Measurements from ENCODE around the gene MUTYH. TPM values are rescaled to one million over a fixed set of nuclear protein-coding genes. Genes with fewer than 3 reads are reported as not detected.

Gene MUTYH
- total RNA-seq, 2 experiments from 2014 or later = 52.6 to 70.1 TPM

- H3K4me2 ChIP-seq (ENCODE audit: low read length) = 0 out of 2 replicates have a peak overlapping the region, but pooled peaks have one; percentile 73
- peaks cover 42% of the 10 kb centered on the region for H3K36me3 ChIP-seq (ENCODE audit: insufficient read depth, low read length)
- CTCF ChIA-PET (ENCODE audit: unreplicated experiment) = no interaction called here
- H3K4me1 ChIP-seq (ENCODE audit: insufficient read depth, low read length, poor library complexity, severe bottlenecking) = peaks cover 39% of the 10 kb centered on the region
- H4K20me1 ChIP-seq (ENCODE audit: insufficient read depth, low read length) = no peaks in the 10 kb centered on the region
- H2AFZ ChIP-seq (ENCODE audit: low read length) = no peak overlapping the region
- no peak overlapping the region for H3K4me3 ChIP-seq (ENCODE audit: low read depth, low read length, poor library complexity, severe bottlenecking)
- no peak for TF ChIP-seq EZH2phosphoT487 (IDR thresholded peaks at IDR 0.05; ENCODE audit: borderline replicate concordance, low read depth, low read length)
- TF ChIP-seq, protein P1, sequence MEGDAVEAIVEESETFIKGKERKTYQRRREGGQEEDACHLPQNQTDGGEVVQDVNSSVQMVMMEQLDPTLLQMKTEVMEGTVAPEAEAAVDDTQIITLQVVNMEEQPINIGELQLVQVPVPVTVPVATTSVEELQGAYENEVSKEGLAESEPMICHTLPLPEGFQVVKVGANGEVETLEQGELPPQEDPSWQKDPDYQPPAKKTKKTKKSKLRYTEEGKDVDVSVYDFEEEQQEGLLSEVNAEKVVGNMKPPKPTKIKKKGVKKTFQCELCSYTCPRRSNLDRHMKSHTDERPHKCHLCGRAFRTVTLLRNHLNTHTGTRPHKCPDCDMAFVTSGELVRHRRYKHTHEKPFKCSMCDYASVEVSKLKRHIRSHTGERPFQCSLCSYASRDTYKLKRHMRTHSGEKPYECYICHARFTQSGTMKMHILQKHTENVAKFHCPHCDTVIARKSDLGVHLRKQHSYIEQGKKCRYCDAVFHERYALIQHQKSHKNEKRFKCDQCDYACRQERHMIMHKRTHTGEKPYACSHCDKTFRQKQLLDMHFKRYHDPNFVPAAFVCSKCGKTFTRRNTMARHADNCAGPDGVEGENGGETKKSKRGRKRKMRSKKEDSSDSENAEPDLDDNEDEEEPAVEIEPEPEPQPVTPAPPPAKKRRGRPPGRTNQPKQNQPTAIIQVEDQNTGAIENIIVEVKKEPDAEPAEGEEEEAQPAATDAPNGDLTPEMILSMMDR (conservative IDR thresholded peaks at IDR 0.05; ENCODE audit: low read length) = no peak
- H3K79me2 ChIP-seq (ENCODE audit: insufficient read depth, low read depth, low read length) = peaks cover 34% of the 10 kb centered on the region
- BruUV-seq (replicated peaks) = no TSS peak
- H3K9me3 ChIP-seq (ENCODE audit: low read length) = no peaks in the 10 kb centered on the region; the same call in 1 of the 2 replicates
- POLR2A ChIA-PET = interaction anchor here (0.5 to 1.0 kb wide), 4 partner anchors 12 to 180 kb away, joined by 3 to 8 read pairs (median 5); no protein-coding TSS in a partner anchor
- DNase-seq (ENCODE audit: low spot score) = no peak
- H3K27ac ChIP-seq (ENCODE audit: low read depth, low read length, poor library complexity, severe bottlenecking) = no peak overlapping the region
- intact Hi-C loops (cut with micrococcal nuclease; ENCODE audit: unreplicated experiment) = no loop called here
- H3K9me2 ChIP-seq (ENCODE audit: insufficient read depth, low read length) = no peaks in the 10 kb centered on the region
Measured at GRCh38 chr1:45337630-45338325, 2.5 kb downstream of the MUTYH start.

DNA sequence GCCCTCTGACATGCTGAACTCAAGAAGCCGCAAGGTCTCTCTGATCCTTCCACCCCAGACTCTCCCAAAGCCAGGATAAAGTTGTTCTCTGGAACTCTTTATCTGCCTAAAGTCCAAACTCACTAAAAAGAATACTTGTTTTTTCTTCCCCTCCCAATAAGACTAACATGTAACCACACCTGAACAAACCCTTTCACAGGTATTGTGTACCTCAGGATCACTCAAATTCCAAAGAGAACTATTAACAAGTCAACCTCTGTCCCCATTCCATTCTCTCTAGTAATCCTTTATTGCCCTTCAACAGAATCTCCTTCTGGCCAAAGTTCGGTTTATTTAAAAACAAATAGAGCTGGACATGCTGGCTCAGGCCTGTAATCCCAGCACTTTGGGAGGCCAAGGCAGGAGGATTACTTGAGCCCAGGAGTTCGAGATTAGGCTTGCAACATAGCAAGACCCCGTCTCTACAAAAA, 4.3 kb downstream of the MUTYH start:
- H3K4me3 ChIP-seq (ENCODE audit: low read depth, low read length, poor library complexity, severe bottlenecking) = no peak overlapping the region
- H3K9me2 ChIP-seq (ENCODE audit: insufficient read depth, low read length) = no peaks in the 10 kb centered on the region
- BruUV-seq (replicated peaks) = no TSS peak
- no peaks in the 10 kb centered on the region for H4K20me1 ChIP-seq (ENCODE audit: insufficient read depth, low read length)
- ChIA-PET POLR2A (interaction anchor here (0.8 to 1.4 kb wide), 2 partner anchors 8 to 10 kb away, joined by 3 to 4 read pairs; partner anchors contain the start of gene HPDL), CTCF (ENCODE audit: unreplicated experiment) (no interaction called here)
- no peak for DNase-seq (ENCODE audit: low spot score)
- H3K4me1 ChIP-seq (ENCODE audit: insufficient read depth, low read length, poor library complexity, severe bottlenecking) = peaks cover 25% of the 10 kb centered on the region
- H3K36me3 ChIP-seq (ENCODE audit: insufficient read depth, low read length) = peaks cover 30% of the 10 kb centered on the region
- no peak for TF ChIP-seq EZH2phosphoT487 (IDR thresholded peaks at IDR 0.05; ENCODE audit: borderline replicate concordance, low read depth, low read length)
- TF ChIP-seq, protein P1 (conservative IDR thresholded peaks at IDR 0.05; ENCODE audit: low read length) = no peak
- intact Hi-C loops (cut with micrococcal nuclease; ENCODE audit: unreplicated experiment) = no loop called here
- no peak overlapping the region for H3K27ac ChIP-seq (ENCODE audit: low read depth, low read length, poor library complexity, severe bottlenecking)
- H2AFZ ChIP-seq (ENCODE audit: low read length) = no peak overlapping the region
- H3K79me2 ChIP-seq (ENCODE audit: insufficient read depth, low read depth, low read length) = peaks cover 19% of the 10 kb centered on the region
- no peak overlapping the region for H3K4me2 ChIP-seq (ENCODE audit: low read length)
- no peaks in the 10 kb centered on the region; the same call in 1 of the 2 replicates for H3K9me3 ChIP-seq (ENCODE audit: low read length)
